Loucy (cell line): ENCODE measurements around the gene AADAC.

Experiments
- H2AFZ ChIP-seq: fragments of 200-600 bp; sonication (generic); 2 replicates; pipeline ENCODE4 v1.6.0; 2016; ENCODE audit warnings: antibody characterized with exemption, mild to moderate bottlenecking, low read length, moderate library complexity
- H3F3A ChIP-seq: fragments of 200-600 bp; 2 replicates; pipeline ENCODE4 v1.6.0; 2016; ENCODE audit warnings: antibody characterized with exemption, low read depth, mild to moderate bottlenecking
- H3K27me3 ChIP-seq: fragments of 200-600 bp; sonication (generic); 2 replicates; pipeline ENCODE4 v1.6.1; 2014; ENCODE audit warnings: low read length, mild to moderate bottlenecking; ENCODE audit not compliant: insufficient read depth, poor library complexity, severe bottlenecking
- H3K36me3 ChIP-seq: fragments of 200-600 bp; sonication (generic); 2 replicates; pipeline ENCODE4 v1.6.1; 2016; ENCODE audit warnings: low read length; ENCODE audit not compliant: insufficient read depth
- H3K4me1 ChIP-seq: fragments of 200-600 bp; sonication (generic); 2 replicates; pipeline ENCODE4 v1.5.1; 2014; ENCODE audit warnings: low read length, mild to moderate bottlenecking; ENCODE audit not compliant: insufficient read depth, poor library complexity, severe bottlenecking
- H3K4me2 ChIP-seq: fragments of 200-600 bp; sonication (generic); 2 replicates; pipeline ENCODE4 v1.6.0; 2014; ENCODE audit warnings: antibody characterized with exemption, low read length, low read depth, mild to moderate bottlenecking; ENCODE audit not compliant: poor library complexity, severe bottlenecking
- H3K4me3 ChIP-seq: fragments of 200-600 bp; sonication (generic); 2 replicates; pipeline ENCODE4 v1.5.1; 2014; ENCODE audit warnings: low read length, mild to moderate bottlenecking, mixed read lengths; ENCODE audit not compliant: poor library complexity, severe bottlenecking
- H3K79me2 ChIP-seq: fragments of 200-600 bp; sonication (generic); 2 replicates; pipeline ENCODE4 v1.6.1; 2014; ENCODE audit warnings: low read length; ENCODE audit not compliant: insufficient read depth
- H3K9ac ChIP-seq: fragments of 200-600 bp; sonication (generic); 2 replicates; pipeline ENCODE4 v1.6.0; 2014; ENCODE audit warnings: mild to moderate bottlenecking, low read depth, low read length, moderate library complexity; ENCODE audit not compliant: poor library complexity, severe bottlenecking
- H3K9me2 ChIP-seq: fragments of 200-600 bp; sonication (generic); replicated peaks from 2 replicates; pipeline ENCODE4 v1.6.1; 2016; ENCODE audit warnings: low read depth, low read length, mixed read lengths
- H3K9me3 ChIP-seq: fragments of 200-600 bp; sonication (generic); 2 replicates; pipeline ENCODE4 v1.6.1; 2014; ENCODE audit warnings: mild to moderate bottlenecking, antibody characterized with exemption, low read length, low read depth; ENCODE audit not compliant: insufficient read depth
- H4K20me1 ChIP-seq: fragments of 200-600 bp; sonication (generic); 2 replicates; pipeline ENCODE4 v1.6.0; 2014; ENCODE audit warnings: antibody characterized with exemption, low read length, mild to moderate bottlenecking; ENCODE audit not compliant: insufficient read depth, poor library complexity, severe bottlenecking
- CTCF ChIP-seq: fragments of 200-600 bp; sonication (generic); conservative IDR thresholded peaks from 2 replicates; pipeline ENCODE4 v1.5.1; 2014; ENCODE audit warnings: mild to moderate bottlenecking, antibody characterized with exemption, low read length
- EZH2phosphoT487 ChIP-seq: fragments of 200-600 bp; IDR thresholded peaks from 2 replicates; pipeline ENCODE4 v1.6.1; 2018; ENCODE audit warnings: antibody characterized with exemption, mild to moderate bottlenecking, moderate library complexity, borderline replicate concordance

AADAC gene

GRCh38 chr3:151852074-151852811 is 38.3 kb downstream of the AADAC start:
- Histone ChIP-seq H3K4me3 (no peak overlapping the region), H3K4me2 (no peak overlapping the region), H3K9me2 (no peaks in the 10 kb centered on the region), H3F3A (no peaks in the 10 kb centered on the region), H3K27me3 (no peaks in the 10 kb centered on the region), H2AFZ (peak overlapping the region; percentile 42; the same call in 1 of the 2 replicates), H3K4me1 (no peaks in the 10 kb centered on the region), H4K20me1 (no peaks in the 10 kb centered on the region), H3K9ac (no peak overlapping the region), H3K79me2 (no peaks in the 10 kb centered on the region), H3K9me3 (peaks cover 12% of the 10 kb centered on the region; the same call in 1 of the 2 replicates), H3K36me3 (no peaks in the 10 kb centered on the region)
- TF ChIP-seq EZH2phosphoT487 = no peak
- TF ChIP-seq CTCF = no peak

- H3K9ac ChIP-seq = no peak overlapping the region
- no peaks in the 10 kb centered on the region for H3K79me2 ChIP-seq
- no peaks in the 10 kb centered on the region for H3K36me3 ChIP-seq
- H3K4me2 ChIP-seq = no peak overlapping the region
- no peak overlapping the region for H3K4me3 ChIP-seq
- H4K20me1 ChIP-seq = no peaks in the 10 kb centered on the region
- H3K27me3 ChIP-seq = no peaks in the 10 kb centered on the region
- no peaks in the 10 kb centered on the region for H3K9me2 ChIP-seq
- H3F3A ChIP-seq = no peaks in the 10 kb centered on the region
- H3K9me3 ChIP-seq = no peaks in the 10 kb centered on the region
- H3K4me1 ChIP-seq = no peaks in the 10 kb centered on the region
- TF ChIP-seq CTCF (no peak), EZH2phosphoT487 (no peak)
- no peak overlapping the region for H2AFZ ChIP-seq
These were observed 42.2 kb downstream of the AADAC start for GRCh38 chr3:151856118-151856517.

- H2AFZ ChIP-seq = no peak overlapping the region
- no peaks in the 10 kb centered on the region for H3F3A ChIP-seq
- H3K36me3 ChIP-seq = no peaks in the 10 kb centered on the region
- no peak overlapping the region for H3K9ac ChIP-seq
- no peaks in the 10 kb centered on the region for H3K27me3 ChIP-seq
- H3K4me2 ChIP-seq = no peak overlapping the region
- no peaks in the 10 kb centered on the region for H3K4me1 ChIP-seq
- no peak for TF ChIP-seq CTCF
- no peak for TF ChIP-seq EZH2phosphoT487
- no peaks in the 10 kb centered on the region for H3K9me3 ChIP-seq
- no peaks in the 10 kb centered on the region for H3K79me2 ChIP-seq
- no peaks in the 10 kb centered on the region for H3K9me2 ChIP-seq
- H4K20me1 ChIP-seq = no peaks in the 10 kb centered on the region
- no peak overlapping the region for H3K4me3 ChIP-seq
These were observed 42.7 kb downstream of the AADAC start for GRCh38 chr3:151856641-151857040.
